HepG2 (cell line): ENCODE measurements around the gene NABP2. TPM values are rescaled to one million over a fixed set of nuclear protein-coding genes. Genes with fewer than 3 reads are reported as not detected.

ENCODE experiments used
- ATAC-seq: fragments of 200-7000 bp; cut with Tn5 transposase; 3 replicates; pipeline ENCODE4 v1.9.1; 2020; ENCODE audit warnings: mild to moderate bottlenecking, moderate library complexity
- BruUV-seq: library from RNA; stranded (reverse); fragments of 400-500 nt; replicated peaks from 2 replicates; lab custom pipeline; 2021; lab: Mats Ljungman, UMichigan
- CTCF ChIA-PET: fragments of 300-600 bp; formaldehyde crosslinking; extraction: SDS; loops from one replicate; lab custom pipeline; 2021; ENCODE audit warnings: low total read pairs, inconsistent platforms, low intra/inter-chr PET ratio; lab: Yijun Ruan, JAX
- POLR2A ChIA-PET: fragments of 350-600 bp; sonication (Branson Sonifier 250); formaldehyde crosslinking; loops from one replicate; lab custom pipeline; 2020; ENCODE audit warnings: antibody characterized with exemption, inconsistent platforms; lab: Yijun Ruan, JAX
- DNase-seq: peaks from one replicate; pipeline ENCODE4 v3.0.0-alpha.2; 2015; ENCODE audit warnings: low spot score
- FAIRE-seq: peaks from 3 replicates; lab custom pipeline; 2011; peaks lifted over from hg19 to GRCh38; lab: Jason Lieb, UNC
- H2AFZ ChIP-seq: one replicate; pipeline ENCODE4 v1.6.1; 2011; ENCODE audit warnings: low read length, inconsistent platforms
- H3K27ac ChIP-seq: fragments of 300-600 bp; 3 replicates; pipeline ENCODE4 v1.8.0; 2011; ENCODE audit warnings: mixed run types, mild to moderate bottlenecking, mixed read lengths, low read length, inconsistent platforms; ENCODE audit not compliant: insufficient read depth; ENCODE audit errors: extremely low read length
- H3K27me3 ChIP-seq, 2 experiments: fragments of 200-600 bp in 1 of 2; 2 replicates in 1 of 2; 3 replicates in 1 of 2; pipeline versions ENCODE4 v1.6.0 to v1.8.0; 2011; ENCODE audit warnings: low read length in 2 of 2, mild to moderate bottlenecking in 2 of 2, moderate library complexity in 2 of 2, inconsistent platforms in 1 of 2; ENCODE audit not compliant: insufficient read depth in 2 of 2, control insufficient read depth in 1 of 2
- H3K36me3 ChIP-seq, 2 experiments: fragments of 200-600 bp in 1 of 2; replicated peaks in 1 of 2; 2 replicates in 1 of 2; 3 replicates in 1 of 2; pipeline versions ENCODE4 v1.5.1 to v1.8.0; 2011; ENCODE audit warnings: low read length in 2 of 2, inconsistent platforms in 1 of 2; ENCODE audit not compliant: insufficient read depth in 2 of 2, control insufficient read depth in 1 of 2
- H3K4me1 ChIP-seq: 2 replicates; pipeline ENCODE4 v1.5.1; 2012; ENCODE audit warnings: low read length, inconsistent platforms; ENCODE audit not compliant: insufficient read depth
- H3K4me2 ChIP-seq: 2 replicates; pipeline ENCODE4 v1.6.0; 2011; ENCODE audit warnings: low read depth, low read length, inconsistent platforms
- H3K4me3 ChIP-seq, 3 experiments: fragments of 200-600 bp in 1 of 3; sonication (generic), shearing (Covaris generic) in 1 of 3; replicated peaks in 1 of 3; 2 replicates each; pipeline ENCODE4 v1.5.1; 2011 to 2016; ENCODE audit warnings: low read length in 3 of 3, inconsistent platforms in 2 of 3, low read depth in 2 of 3, mild to moderate bottlenecking in 2 of 3, control low read depth in 1 of 3, mixed read lengths in 1 of 3; ENCODE audit not compliant: insufficient read depth in 1 of 3
- H3K79me2 ChIP-seq: one replicate; pipeline ENCODE4 v1.6.1; 2011; ENCODE audit warnings: low read length, inconsistent platforms; ENCODE audit not compliant: insufficient read depth
- H3K9ac ChIP-seq: 2 replicates; pipeline ENCODE4 v1.6.0; 2011; ENCODE audit warnings: mild to moderate bottlenecking, low read depth, low read length, inconsistent platforms; ENCODE audit not compliant: insufficient read depth
- H3K9me3 ChIP-seq: 2 replicates; pipeline ENCODE4 v1.5.1; 2012; ENCODE audit warnings: mild to moderate bottlenecking, low read length
- H4K20me1 ChIP-seq: 2 replicates; pipeline ENCODE4 v1.6.0; 2011; ENCODE audit warnings: inconsistent platforms, mild to moderate bottlenecking, low read length, moderate library complexity; ENCODE audit not compliant: insufficient read depth
- AGO2 ChIP-seq: fragments of 200-400 bp; formaldehyde crosslinking; optimal IDR thresholded peaks from 2 replicates; pipeline ENCODE3; 2017; ENCODE audit warnings: mild to moderate bottlenecking, low read depth, low read length, moderate library complexity
- MAF1 ChIP-seq: sonication (generic); formaldehyde crosslinking; IDR thresholded peaks from 2 replicates; pipeline ENCODE4 v1.5.0; 2020; ENCODE audit warnings: missing genetic modification reagents, borderline replicate concordance
- MAZ ChIP-seq, 2 experiments: sonication (generic) in 1 of 2; formaldehyde crosslinking in 1 of 2; IDR thresholded peaks; 2 replicates each; pipeline versions ENCODE4 v1.5.0 to v1.6.1; 2012 to 2020; ENCODE audit warnings: low read depth in 2 of 2, mild to moderate bottlenecking in 2 of 2, borderline replicate concordance in 1 of 2, improper control_type of control experiment in 1 of 2, low read length in 1 of 2, missing genetic modification reagents in 1 of 2, moderate library complexity in 1 of 2
- RARA ChIP-seq: IDR thresholded peaks from 2 replicates; pipeline ENCODE4 v1.6.1; 2016; ENCODE audit warnings: missing genetic modification reagents, missing compliant biosample characterization
- RBFOX2 ChIP-seq: fragments of 200-400 bp; formaldehyde crosslinking; IDR thresholded peaks from 2 replicates; pipeline ENCODE4 v1.6.1; 2017; ENCODE audit warnings: low read depth, mild to moderate bottlenecking, low read length
- SALL2 ChIP-seq: sonication (generic); formaldehyde crosslinking; IDR thresholded peaks from 2 replicates; pipeline ENCODE4 v1.8.1; 2023; ENCODE audit warnings: mild to moderate bottlenecking, missing genetic modification reagents, inconsistent platforms
- ZKSCAN1 ChIP-seq: fragments of 150-350 bp; IDR thresholded peaks from 2 replicates; pipeline ENCODE4 v1.6.1; 2014; ENCODE audit warnings: low read length
- ZMYM4 ChIP-seq: sonication (generic); formaldehyde crosslinking; IDR thresholded peaks from 2 replicates; pipeline ENCODE4 v1.8.1; 2023; ENCODE audit warnings: mild to moderate bottlenecking, missing genetic modification reagents
- ZNF207 ChIP-seq: fragments of 450-650 bp; IDR thresholded peaks from 2 replicates; pipeline ENCODE4 v1.6.1; 2016; ENCODE audit warnings: antibody characterized with exemption, borderline replicate concordance
- ZNF34 ChIP-seq: sonication (generic); formaldehyde crosslinking; IDR thresholded peaks from 2 replicates; pipeline ENCODE4 v1.4.0; 2020; ENCODE audit warnings: mild to moderate bottlenecking, missing genetic modification reagents, borderline replicate concordance
- WGBS: methylation state at CpG from one replicate; pipeline ENCODE4 v1.1.6; 2017; ENCODE audit warnings: low lambda C conversion rate; 5-methylcytosine and 5-hydroxymethylcytosine counted together
- in situ Hi-C: cut with HindIII; loops from 2 replicates; pipeline ENCODE4 v1.10.0; 2017; ENCODE audit warnings: low pct_unique_long_range_greater_than_20kb; ENCODE audit not compliant: extremely low pct_ligation_motif_present
- intact Hi-C: fragments of 100-400 bp; cut with micrococcal nuclease; formaldehyde crosslinking; loops from one replicate; pipeline ENCODE4 v1.10.0; 2022; ENCODE audit not compliant: unreplicated experiment
- polyA plus RNA-seq, 8 experiments: library from polyadenylated mRNA; depleted of rRNA in 3 of 8; stranded (reverse) in 7 of 8; unstranded in 1 of 8; fragments of >200 nt; fragmentation: Illumina TruSeq in 4 of 8; extraction: Trizol in 4 of 8; gene quantifications; 2 replicates each; pipeline versions ENCODE4 v1.2.1 to v1.2.3, GENCODE V29; 2011 to 2016; ENCODE audit warnings: low read depth in 4 of 8, missing spikeins in 1 of 8, mixed read lengths in 1 of 8; ENCODE audit not compliant: insufficient read depth in 1 of 8
- total RNA-seq, 5 experiments: library from RNA; depleted of rRNA; stranded (reverse); fragments of >200 nt; fragmentation: Illumina TruSeq; extraction: Trizol; gene quantifications; 2 replicates each; pipeline ENCODE4 v1.2.3, GENCODE V29; 2016; ENCODE audit warnings: low read depth in 1 of 5
- TF ChIP-seq, protein P1 (sequence below): sonication (generic); formaldehyde crosslinking; IDR thresholded peaks from 2 replicates; pipeline ENCODE4 v1.5.1; 2020; ENCODE audit warnings: mild to moderate bottlenecking, moderate library complexity, missing genetic modification reagents

Gene NABP2
- total and polyA plus RNA-seq, 2 of the 13 experiments (the other 11 are each of a cell fraction or from before 2014, with no cell fraction given): 33.2 to 35.5 TPM

DNA sequence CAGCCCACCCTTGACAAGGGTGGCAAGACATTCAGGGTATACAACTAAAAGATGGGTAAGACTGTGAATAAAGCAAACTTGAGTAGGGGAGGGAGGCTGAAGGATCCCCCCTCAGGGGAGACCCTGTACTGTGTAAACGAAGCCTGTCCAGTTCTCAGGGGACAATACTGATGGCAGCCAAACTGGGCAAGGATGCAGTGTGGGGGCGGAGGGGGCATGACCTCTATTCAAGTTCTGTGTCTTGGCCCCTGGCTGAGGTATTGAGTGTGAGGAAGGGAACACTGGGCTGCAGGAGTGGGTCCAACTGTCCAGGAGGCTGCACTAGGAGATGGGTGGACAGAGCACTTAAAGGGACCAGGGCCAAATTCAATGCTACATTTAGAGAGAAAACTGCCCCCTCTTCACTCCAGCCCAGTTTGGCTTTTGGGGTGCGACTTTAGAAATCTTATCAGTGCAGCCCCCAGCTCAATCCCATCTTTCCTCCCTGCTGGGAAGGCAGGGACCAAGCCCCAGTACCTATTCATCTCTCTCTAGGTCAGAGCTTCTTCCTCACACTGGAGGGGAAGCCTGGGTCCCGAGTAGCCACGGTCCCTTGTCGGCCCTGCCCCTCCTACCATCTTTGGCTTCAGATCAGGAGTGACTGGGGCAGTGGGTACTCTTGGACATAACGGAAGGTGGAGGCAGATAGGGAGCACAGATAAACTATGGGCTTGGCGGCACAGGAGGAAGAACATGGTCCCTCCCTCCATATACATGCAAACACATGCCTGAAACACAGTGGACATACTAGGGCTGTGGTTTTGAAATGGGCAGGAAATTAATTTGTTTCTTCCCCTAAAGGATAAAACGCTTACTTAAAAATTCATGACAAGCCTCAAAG lies 17.5 kb downstream of the NABP2 start:
- no peak overlapping the region for H3K4me2 ChIP-seq
- TF ChIP-seq ZKSCAN1: no peak
- TF ChIP-seq ZNF34 (CRISPR knock-in tag): no peak
- no peak for TF ChIP-seq MAZ (IDR thresholded peaks at IDR 0.05; ENCODE audit: borderline replicate concordance, low read depth, low read length)
- TF ChIP-seq MAZ (CRISPR knock-in tag; IDR thresholded peaks at IDR 0.05; ENCODE audit: low read depth): no peak
- no peak for TF ChIP-seq ZMYM4 (CRISPR knock-in tag)
- TF ChIP-seq ZNF207: no peak
- CTCF ChIA-PET: no interaction called here
- WGBS: 96% methylated on average over 9 of the region's 9 CpGs
- DNase-seq: no peak
- intact Hi-C loops (no loop called here), in situ Hi-C loops (no loop called here)
- no peaks in the 10 kb centered on the region; a peak in 1 of 5 replicates for H3K27me3 ChIP-seq
- H3K9me3 ChIP-seq: no peaks in the 10 kb centered on the region
- POLR2A ChIA-PET: interaction anchor here (0.6 kb wide), 1 partner anchor 11 kb away, joined by 3 read pairs; no protein-coding TSS in a partner anchor
- H3K4me1 ChIP-seq: peaks cover 26% of the 10 kb centered on the region
- FAIRE-seq: no peak
- ATAC-seq: no peak
- no peaks in the 10 kb centered on the region for H3K79me2 ChIP-seq
- no peak overlapping the region for H2AFZ ChIP-seq
- H3K36me3 ChIP-seq: peaks cover 21 to 42% of the 10 kb centered on the region in 2 experiments
- no peak overlapping the region for H3K9ac ChIP-seq
- H3K27ac ChIP-seq: no peak overlapping the region
- TSS peak; percentile 14 for BruUV-seq
- H3K4me3 ChIP-seq: no peak overlapping the region
- no peaks in the 10 kb centered on the region for H4K20me1 ChIP-seq

DNA sequence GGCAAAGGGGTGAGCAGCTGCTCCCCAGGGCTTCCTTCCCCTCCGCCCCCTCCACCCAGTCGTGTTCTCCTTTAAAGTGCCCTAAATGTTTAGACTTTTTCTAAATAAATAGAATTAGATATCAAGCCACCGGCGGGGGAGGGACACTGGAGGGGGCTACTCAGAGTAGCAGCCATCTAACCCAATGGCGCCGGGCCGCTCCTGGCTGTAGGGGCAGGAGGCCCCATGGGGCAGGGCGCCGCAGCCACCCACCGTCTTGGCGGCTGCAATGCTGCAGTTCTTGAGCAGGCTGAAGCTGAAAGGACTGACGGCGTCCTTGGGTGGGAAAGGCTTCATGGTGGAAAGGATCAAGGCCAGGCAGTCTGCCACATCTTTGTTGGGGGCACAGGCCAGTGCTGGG lies 18.8 kb downstream of the NABP2 start:
- no peak overlapping the region for H3K4me2 ChIP-seq
- 96% methylated on average over 12 of the region's 13 CpGs for WGBS
- no peak overlapping the region for H3K9ac ChIP-seq
- no peaks in the 10 kb centered on the region for H3K9me3 ChIP-seq
- no peak overlapping the region for H3K4me3 ChIP-seq
- H3K4me1 ChIP-seq: peaks cover 26% of the 10 kb centered on the region
- intact Hi-C loops: no loop called here
- no peak overlapping the region for H3K27ac ChIP-seq
- no peaks in the 10 kb centered on the region; a peak in 1 of 5 replicates for H3K27me3 ChIP-seq
- no peaks in the 10 kb centered on the region for H3K79me2 ChIP-seq
- ChIA-PET POLR2A (interaction anchor here (1.5 kb wide), 1 partner anchor 21 kb away, joined by 6 read pairs; the partner anchor contains the start of gene RNF41), CTCF (no interaction called here)
- DNase-seq: no peak
- BruUV-seq: no TSS peak
- no peaks in the 10 kb centered on the region for H4K20me1 ChIP-seq
- ATAC-seq: no peak
- H3K36me3 ChIP-seq: peaks cover 28 to 54% of the 10 kb centered on the region in 2 experiments
- TF ChIP-seq MAF1 (no peak), RBFOX2 (0 out of 2 replicates have a peak, but pooled peaks have one; percentile 18), SALL2 (CRISPR knock-in tag) (no peak), RARA (CRISPR knock-in tag) (no peak), AGO2 (peak; percentile 33)
- TF ChIP-seq, protein P1, sequence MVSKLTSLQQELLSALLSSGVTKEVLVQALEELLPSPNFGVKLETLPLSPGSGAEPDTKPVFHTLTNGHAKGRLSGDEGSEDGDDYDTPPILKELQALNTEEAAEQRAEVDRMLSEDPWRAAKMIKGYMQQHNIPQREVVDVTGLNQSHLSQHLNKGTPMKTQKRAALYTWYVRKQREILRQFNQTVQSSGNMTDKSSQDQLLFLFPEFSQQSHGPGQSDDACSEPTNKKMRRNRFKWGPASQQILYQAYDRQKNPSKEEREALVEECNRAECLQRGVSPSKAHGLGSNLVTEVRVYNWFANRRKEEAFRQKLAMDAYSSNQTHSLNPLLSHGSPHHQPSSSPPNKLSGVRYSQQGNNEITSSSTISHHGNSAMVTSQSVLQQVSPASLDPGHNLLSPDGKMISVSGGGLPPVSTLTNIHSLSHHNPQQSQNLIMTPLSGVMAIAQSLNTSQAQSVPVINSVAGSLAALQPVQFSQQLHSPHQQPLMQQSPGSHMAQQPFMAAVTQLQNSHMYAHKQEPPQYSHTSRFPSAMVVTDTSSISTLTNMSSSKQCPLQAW: no peak
- no peak overlapping the region for H2AFZ ChIP-seq
- in situ Hi-C loops: no loop called here
- FAIRE-seq: no peak
